Activated CD4-positive, CD25-positive, alpha-beta regulatory T cell treated with anti-CD3 and anti-CD28 coated beads, Interleukin-2, amount 50 U/mL, for 16 hours (primary cell): ENCODE data around the gene COLEC12.
"Not testable (repeated sequence)": the region's sequence is repeated elsewhere in the genome, so short reads cannot be mapped to it uniquely, and the experiment has no call there.

Experiments used
- DNase-seq: peaks from one replicate; pipeline ENCODE4 v3.0.0-alpha.2; 2020; ENCODE audit warnings: low read depth, low spot score

Gene COLEC12

GRCh38 chr18:326846-327245 is 173.7 kb downstream of the COLEC12 start:
- no peak for DNase-seq

DNA sequence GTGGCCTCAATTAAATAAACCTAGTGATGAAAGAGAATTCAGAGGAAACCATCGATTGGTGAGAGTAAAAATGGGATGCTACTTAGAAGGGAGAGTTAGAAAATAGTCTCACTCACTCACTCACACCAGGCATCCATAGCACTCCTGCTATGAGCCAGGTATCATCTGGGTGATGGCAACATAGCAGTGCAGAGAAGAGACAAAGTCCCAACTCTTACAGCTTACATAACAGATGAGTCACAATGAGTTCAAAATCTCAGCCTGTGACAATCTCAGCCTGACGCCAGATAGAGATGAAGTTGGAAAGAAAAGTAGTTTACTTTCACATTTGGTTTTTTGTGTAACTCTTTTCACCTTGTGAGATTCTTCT is 177.3 kb downstream of the COLEC12 start:
- no peak for DNase-seq

DNA sequence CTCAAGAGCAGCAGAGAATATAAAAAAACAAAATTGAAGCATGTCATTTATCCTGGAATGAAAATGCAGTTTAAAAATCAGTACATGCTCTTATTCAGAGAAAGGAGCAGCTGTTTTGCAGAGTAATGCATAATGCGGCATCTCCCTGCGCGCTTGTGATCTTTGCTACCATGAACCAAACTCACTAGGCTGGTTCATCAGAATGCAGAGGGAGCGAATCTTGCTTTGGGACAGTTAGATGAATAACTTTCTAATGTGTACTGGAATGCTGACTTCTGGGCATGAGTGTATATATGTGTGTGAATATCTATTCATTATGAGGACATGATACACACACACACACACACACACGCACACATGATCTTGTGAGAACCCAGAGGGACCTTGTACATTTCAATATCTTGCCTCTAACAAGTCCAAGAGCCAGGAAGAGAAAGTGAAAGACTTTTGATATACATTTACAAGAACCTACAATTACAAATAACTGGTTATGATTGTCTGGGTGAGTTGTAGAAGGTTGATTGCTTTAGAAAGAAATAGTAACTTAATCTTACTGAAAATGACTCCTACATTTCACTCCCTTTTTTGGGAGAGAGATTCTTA is 178.5 kb downstream of the COLEC12 start:
- DNase-seq, result no peak

DNA sequence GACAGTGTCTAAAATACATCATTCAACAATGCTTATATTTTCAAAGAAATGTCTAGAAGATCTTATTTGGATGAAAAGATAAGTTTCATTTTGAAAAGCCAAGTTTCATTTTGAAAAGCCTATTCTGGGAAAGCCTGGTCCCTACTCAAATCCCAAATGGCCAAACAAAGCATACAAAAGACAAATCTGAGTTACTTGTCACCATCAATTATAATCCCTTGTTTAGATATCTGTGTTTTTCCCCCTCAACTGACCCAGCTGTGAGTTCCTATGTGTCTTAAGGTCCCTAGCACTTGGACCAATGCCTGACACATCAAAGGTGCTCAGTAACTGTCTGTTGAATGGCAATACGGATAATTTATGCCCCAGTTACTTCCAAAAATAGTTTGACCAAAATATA is 180.3 kb downstream of the COLEC12 start:
- DNase-seq, result no peak

DNA sequence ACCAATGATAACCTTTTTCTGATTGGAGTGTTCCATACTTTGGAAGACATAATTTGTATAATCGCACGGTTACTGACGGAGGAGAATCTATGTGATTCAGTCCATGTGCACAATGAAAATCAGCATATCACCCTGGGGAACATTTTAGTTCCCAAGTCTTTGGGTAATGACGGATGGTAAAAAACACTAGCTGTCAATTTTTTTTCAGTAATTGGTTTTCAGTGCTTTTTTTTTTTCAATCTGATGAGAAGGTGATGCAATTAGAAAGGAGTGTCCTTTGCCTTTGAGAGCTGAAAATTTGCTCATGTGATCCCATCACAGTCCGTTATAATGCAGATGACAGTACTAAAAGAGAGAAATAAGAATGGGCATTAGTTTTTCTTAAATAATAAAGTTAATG is 180.8 kb downstream of the COLEC12 start:
- no peak for DNase-seq

- DNase-seq, result no peak
These were observed 181.7 kb downstream of the COLEC12 start for GRCh38 chr18:318791-319291.

DNA sequence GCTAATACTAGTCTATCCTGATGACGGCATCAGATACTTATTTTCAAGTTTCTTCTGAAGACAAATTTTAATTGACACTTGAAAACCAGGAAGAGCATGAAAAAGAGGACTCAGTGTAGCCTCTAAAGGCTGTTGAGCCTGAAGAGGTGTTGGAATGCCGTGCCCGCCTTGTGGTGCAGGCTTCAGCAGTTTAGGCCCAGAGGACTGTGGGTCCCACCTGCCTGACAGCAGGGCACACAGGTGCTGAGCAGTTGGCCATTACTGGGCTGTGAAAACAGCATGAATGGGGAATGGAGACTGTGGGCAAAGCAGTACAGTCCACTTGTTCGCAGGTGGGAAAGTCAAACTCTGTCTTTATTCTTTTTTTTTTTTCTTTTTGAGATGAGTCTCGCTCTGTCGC is 182.9 kb downstream of the COLEC12 start:
- DNase-seq, result no peak

GRCh38 chr18:316393-316792 is 184.1 kb downstream of the COLEC12 start:
- DNase-seq, result no peak

- DNase-seq, result no peak
These were observed 186.6 kb downstream of the COLEC12 start for GRCh38 chr18:313931-314330.

GRCh38 chr18:312415-312814 is 188.1 kb downstream of the COLEC12 start:
- DNase-seq, result no peak

GRCh38 chr18:310042-310441 is 190.5 kb downstream of the COLEC12 start:
- DNase-seq, result no peak

DNA sequence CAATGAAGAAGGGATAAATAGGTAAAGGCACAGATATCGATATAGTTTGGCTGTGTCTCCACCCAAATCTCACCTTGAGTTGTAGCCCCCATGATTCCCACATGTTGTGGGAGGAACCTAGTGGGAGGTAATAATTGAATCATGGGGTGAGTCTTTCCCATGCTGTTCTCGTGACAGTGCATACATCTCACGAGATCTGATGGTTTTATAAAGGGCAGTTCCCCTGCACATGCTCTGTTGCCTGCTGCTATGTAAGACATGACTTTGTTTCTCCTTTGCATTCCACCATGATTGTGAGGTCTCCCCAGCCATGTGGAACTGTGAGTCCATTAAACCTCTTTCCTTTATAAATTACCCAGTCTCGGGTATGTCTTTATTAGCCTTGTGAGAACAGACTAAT is 192.4 kb downstream of the COLEC12 start:
- not testable (repeated sequence) for DNase-seq

- no peak for DNase-seq
These were observed 193.8 kb downstream of the COLEC12 start for GRCh38 chr18:306608-307255.

DNA sequence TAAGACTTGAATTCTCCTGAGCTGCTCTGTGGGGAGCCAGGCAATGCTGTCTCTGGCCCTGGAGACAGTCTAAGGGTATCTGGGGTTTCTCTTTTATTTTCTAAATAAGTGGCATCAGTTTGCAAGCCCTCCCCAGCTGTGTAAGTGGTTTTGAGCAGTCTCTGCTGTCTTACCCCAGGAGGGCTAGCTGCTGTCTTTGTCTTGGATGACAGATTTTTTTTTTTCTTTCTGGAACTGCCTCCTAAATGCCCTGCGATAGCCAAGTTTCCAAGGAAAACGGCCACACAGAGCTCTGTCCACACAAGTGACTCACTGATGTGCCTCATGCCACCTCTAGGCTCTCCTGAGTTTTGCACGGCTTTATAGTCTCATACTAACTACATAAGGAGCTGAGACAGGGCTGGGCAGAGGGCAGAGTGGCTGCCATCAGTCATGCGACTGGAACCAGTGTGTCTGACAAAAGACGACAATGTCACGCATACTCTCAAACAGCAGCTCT is 195.4 kb downstream of the COLEC12 start:
- DNase-seq, result no peak

GRCh38 chr18:303607-304006 is 196.9 kb downstream of the COLEC12 start:
- DNase-seq, result no peak

GRCh38 chr18:303011-303410 is 197.5 kb downstream of the COLEC12 start:
- DNase-seq, result no peak

DNA sequence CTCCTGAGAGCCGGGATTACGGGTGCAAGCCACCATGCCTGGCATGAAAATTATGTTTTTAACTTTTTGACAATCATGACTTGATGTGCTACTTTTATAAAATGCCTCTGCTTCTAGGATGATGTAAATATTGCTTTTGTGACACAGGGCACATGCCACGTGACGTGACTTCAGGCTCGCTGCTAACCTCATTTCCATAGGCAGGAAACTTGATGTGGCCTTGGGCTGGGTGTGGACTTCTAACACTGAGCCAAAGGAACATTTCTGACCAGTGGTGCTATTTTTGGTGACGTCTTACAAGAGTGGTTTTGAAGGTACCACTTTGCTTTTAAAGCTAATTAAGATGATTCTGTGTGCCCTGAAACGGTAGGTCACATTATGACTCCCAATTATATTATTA is 198.4 kb downstream of the COLEC12 start:
- no peak for DNase-seq

- no peak for DNase-seq
These were observed 202.6 kb downstream of the COLEC12 start for GRCh38 chr18:297936-298335.

DNA sequence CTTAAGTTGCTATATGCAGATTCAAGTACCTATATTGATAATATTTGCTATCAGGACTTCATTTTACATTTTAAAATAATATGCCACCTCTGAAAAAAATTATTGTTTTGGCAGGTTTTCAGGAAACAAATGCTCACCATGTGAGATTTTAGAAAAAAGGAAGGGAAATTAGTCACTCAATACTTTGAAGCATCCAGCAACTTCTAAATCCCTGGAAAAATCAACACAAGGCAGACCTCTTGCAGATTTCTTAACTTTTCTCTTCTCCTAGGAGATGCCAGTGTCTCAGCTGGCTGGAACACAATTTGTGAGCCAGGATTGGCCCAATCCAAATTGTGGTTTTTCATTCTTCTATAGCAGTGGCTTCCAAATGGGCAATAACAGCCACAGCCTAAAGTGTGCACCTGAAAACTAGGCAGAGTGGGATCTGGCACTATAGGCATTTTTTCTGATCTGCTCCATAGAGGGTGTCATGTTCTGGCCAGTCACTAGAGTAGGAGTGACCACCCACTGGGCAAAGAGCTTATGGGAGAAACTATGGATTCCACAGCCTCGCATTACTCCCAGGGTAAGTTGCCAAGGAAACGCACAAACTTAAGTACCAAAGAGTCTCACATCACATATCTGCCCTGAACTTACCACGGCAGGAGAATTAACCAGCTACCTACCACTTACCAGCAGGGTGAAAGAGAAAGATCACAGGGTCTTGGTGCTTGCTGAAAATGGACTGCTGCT is 204.6 kb downstream of the COLEC12 start:
- DNase-seq, result no peak

DNA sequence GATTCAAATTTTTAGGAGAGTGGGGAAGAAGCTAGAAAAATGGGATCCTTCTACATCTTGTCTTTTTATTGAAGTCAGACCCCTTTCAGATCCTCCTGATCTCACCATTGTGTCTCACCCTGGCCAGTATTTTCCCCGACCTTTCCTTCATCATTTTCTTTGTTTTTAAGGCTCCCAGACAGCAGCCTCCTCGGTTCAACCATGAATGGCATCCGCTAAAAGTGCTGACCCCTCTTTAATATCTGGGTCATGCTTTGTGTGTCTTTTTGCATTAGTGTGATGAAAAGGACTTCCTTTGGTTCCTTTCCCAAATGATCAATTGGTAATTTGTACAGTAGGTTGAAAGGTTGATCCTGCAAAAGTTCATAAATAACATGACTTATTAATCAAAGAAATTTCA is 205.9 kb downstream of the COLEC12 start:
- DNase-seq, result no peak

DNA sequence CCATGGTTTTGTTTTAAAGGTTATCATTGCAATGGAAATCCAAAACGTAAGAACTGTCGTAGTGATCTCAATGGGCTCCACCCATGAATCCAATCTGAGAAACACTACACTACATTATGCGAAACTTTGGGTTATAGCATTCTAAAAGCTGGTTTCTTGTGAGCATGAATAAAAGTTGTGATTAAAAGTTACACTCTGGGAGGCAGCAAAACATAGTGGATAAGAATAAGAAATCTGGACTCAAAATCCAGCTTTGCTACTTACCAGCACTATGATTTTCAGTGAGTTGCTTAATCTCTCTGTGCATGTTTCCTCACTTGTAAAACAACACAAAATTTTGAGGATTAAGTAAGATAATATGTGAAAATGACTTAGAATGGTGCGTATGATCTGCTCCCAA is 207.0 kb downstream of the COLEC12 start:
- DNase-seq, result no peak

GRCh38 chr18:292271-292670 is 208.2 kb downstream of the COLEC12 start:
- DNase-seq, result no peak

- not testable (repeated sequence) for DNase-seq
These were observed 210.5 kb downstream of the COLEC12 start for GRCh38 chr18:289970-290369.
